HAP-1 (cell line): Measurements from ENCODE around the gene GOLT1A.

ENCODE experiments used
- DNase-seq, 2 experiments: peaks; one replicate each; pipeline ENCODE4 v3.0.0-alpha.2; 2016 to 2020; ENCODE audit warnings: low spot score in 2 of 2
- H3K27me3 ChIP-seq: fragments of 250-450 bp; sonication (Bioruptor Pico); 2 replicates; pipeline ENCODE4 v1.5.1; 2020; ENCODE audit warnings: low read depth, mild to moderate bottlenecking, moderate library complexity
- H3K36me3 ChIP-seq: fragments of 250-450 bp; sonication (Bioruptor Pico); replicated peaks from 2 replicates; pipeline ENCODE4 v1.5.1; 2020; ENCODE audit warnings: mild to moderate bottlenecking
- H3K4me1 ChIP-seq: fragments of 250-450 bp; sonication (Bioruptor Pico); 2 replicates; pipeline ENCODE4 v1.5.1; 2020; ENCODE audit warnings: mild to moderate bottlenecking
- H3K4me3 ChIP-seq: fragments of 250-450 bp; sonication (Bioruptor Pico); 2 replicates; pipeline ENCODE4 v1.5.1; 2020; ENCODE audit warnings: mild to moderate bottlenecking, moderate library complexity
- H3K9me3 ChIP-seq: fragments of 250-450 bp; sonication (Bioruptor Pico); 2 replicates; pipeline ENCODE4 v1.5.1; 2020; ENCODE audit warnings: mild to moderate bottlenecking, moderate library complexity
- in situ Hi-C: fragments of 300-500 bp; cut with MboI; formaldehyde crosslinking; loops from 3 replicates; pipeline ENCODE4 v1.14.3; 2020; ENCODE audit warnings: low sequenced_read_pairs, inconsistent platforms, mixed read lengths

Gene GOLT1A, protein sequence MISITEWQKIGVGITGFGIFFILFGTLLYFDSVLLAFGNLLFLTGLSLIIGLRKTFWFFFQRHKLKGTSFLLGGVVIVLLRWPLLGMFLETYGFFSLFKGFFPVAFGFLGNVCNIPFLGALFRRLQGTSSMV

DNA sequence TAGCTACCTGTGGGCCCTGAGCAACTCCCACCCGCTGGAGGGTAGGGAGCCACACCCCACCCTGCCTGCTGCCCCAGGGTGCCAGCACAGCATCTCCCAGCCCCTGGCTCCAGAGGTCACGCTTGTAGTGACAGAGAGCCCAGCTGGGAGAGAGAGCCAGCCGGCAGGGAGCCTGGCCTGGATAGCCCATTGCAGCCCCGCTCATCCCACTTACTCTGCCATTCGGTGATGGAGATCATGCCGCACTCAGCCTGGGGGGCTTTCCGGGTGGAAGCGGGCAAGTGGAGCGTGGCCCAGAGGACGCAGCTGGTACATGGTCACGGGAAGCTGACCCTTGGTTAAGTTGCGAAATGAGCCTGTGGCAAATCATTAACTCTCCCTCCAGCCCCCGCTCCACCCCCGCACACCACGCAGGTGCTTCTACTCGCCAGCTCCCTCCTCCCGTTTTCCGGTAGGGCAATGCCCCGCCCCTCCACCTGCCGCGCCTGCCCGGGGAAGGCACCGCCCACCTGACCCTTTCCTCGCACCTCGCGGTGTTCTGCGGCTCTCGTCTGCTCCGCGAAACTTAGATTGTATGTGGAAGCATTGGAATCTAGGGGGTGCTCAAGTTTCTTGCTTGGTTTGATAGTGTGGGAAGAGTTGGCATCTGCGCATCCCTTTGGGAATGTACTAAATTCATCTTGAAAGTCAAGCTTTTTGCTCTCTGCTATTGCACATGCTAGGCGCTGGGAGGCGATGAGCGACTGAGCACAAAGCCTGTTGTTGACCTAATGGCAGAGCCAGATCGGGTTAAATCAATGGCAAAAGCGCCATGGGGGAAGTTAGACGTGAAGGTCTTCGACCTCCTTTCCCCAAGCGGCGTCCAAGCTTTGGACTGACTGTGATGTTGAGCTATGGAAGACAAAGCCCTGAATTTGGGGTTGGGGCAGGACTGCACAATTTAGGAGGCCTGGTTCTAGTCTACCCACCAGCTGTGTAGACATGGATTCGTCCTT, at the start of gene GOLT1A:
Gene GOLT1A (minus strand): TSS at position 321 of the 995 bp plus-strand sequence. CDS start 82 bp downstream, at position 239.
- Histone ChIP-seq H3K27me3 (peaks cover 20% of the 10 kb centered on the region), H3K9me3 (no peaks in the 10 kb centered on the region), H3K4me1 (no peaks in the 10 kb centered on the region), H3K4me3 (no peak within 1 kb of the TSS), H3K36me3 (no peaks in the 10 kb centered on the region)
- in situ Hi-C loops: no loop called here
- DNase-seq: peak; percentile 59 to 69

DNA sequence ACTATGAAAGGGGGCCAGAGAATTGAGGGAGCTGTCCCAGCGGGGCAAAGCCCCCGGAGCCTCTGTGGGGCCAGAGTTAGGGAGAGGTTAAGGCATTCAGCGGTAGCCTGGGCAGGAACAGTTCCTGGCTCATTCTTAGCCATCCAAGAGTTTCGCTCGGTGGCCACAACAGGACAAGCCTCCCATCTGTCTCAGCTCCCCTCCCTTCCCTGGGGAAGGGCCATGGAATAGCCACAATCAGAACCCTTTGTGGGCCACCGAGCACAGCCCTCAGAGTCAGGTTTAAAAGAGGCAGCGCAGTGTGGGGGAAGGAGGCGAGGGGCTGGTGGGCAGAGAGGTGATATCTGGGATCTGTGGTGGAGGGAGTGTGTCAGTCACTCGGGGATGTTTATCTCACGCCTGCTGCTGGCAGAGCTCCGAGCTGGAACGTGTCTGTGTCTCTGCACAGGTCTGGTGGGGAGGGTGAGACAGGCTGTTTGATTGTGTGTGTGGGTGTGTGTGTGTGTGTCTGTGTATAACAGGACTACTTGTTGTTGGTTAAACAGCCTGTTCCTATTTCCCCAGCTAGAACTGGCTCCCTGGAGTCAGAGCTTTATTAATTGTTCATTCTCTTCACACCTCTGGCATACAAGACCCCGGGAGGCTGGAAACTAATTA, 49.6 kb upstream of the GOLT1A start:
- Histone ChIP-seq H3K27me3 (peaks cover 3% of the 10 kb centered on the region; the same call in 1 of the 2 replicates), H3K4me3 (no peak overlapping the region), H3K9me3 (no peaks in the 10 kb centered on the region), H3K4me1 (no peaks in the 10 kb centered on the region), H3K36me3 (no peaks in the 10 kb centered on the region)
- in situ Hi-C loops: no loop called here
- no peak for DNase-seq

DNA sequence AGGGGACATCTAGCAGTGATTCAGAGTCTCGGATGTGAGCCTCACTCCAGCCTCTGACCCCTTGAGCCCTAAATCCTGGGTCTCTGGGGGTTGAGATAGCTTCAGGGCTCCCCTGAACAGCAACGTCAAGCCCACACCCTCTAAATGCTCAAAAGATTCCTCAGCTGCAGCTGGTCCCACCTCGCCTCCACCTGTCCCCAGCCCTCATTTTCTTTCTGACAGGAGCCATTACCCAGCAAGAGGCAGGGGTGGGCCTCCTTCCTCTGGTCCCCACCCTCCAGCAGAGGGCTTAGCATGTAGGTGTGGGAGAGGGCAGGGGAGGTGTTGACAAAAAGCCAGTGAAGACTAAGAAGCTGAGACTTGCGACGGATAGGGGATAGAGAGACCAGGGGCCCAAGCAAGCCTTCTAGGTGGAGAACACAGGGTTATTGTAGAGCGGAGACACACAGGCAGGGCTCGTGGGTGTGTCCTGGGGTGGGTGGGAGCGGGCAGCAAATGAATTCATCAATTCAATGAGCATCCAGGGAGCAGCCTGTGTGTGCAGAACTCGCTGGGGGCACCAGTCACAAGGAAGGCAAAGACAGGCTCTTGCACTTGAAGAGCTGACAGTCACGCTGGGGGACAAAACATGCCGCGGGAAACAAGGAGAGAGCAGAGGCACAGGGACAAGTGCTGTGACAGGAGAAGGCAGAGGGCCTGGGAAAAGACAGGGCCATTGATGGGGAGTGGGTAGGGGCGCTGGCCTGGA, 48.9 kb upstream of the GOLT1A start:
- H3K4me1 ChIP-seq: no peaks in the 10 kb centered on the region

DNA sequence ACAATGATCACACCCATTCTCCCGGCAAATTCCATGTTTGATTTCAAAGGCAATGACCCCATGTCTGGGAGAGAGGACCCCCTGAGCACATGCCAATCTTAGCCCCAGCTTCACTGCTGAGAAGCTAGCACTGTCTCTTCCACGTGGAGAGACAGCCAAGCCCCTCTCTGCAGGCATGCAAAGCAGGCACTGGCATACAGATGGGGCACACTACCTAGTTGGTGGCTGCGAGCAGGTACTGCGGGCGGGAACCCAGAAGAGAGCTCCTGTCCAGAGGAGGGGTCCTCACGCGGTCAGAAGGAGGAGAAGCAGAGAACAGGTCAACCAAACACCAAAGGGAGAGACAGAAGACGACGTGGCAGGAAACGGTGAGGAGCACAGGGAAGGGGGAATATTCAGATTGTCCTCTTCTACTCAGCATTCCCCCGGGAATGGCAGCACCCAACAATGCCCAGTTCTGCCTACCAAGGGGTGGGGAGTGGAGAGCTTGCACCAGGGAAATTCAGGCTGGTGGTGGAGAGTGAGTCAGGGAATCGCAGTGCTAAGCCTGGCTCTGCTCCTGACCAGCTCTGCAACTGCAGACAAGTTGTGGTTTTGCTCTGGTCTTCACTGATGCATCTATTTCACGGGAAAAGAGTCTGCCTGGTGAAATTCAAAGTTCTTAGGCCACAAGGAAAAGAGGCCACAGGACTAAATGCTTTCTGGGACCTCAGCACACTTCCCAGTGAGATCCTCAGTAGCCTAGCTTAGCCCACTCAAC, 48.1 kb upstream of the GOLT1A start:
- Histone ChIP-seq H3K4me1 (no peaks in the 10 kb centered on the region), H3K9me3 (no peaks in the 10 kb centered on the region), H3K36me3 (no peaks in the 10 kb centered on the region), H3K27me3 (peaks cover 3% of the 10 kb centered on the region; the same call in 1 of the 2 replicates), H3K4me3 (no peak overlapping the region)
- DNase-seq: no peak
- in situ Hi-C loops: no loop called here

More for the DNA sequence above, 48.9 kb upstream of the GOLT1A start:
- no peaks in the 10 kb centered on the region for H3K36me3 ChIP-seq
- peaks cover 3% of the 10 kb centered on the region; the same call in 1 of the 2 replicates for H3K27me3 ChIP-seq
- no peak for DNase-seq
- no peaks in the 10 kb centered on the region for H3K9me3 ChIP-seq
- in situ Hi-C loops: no loop called here
- no peak overlapping the region for H3K4me3 ChIP-seq

DNA sequence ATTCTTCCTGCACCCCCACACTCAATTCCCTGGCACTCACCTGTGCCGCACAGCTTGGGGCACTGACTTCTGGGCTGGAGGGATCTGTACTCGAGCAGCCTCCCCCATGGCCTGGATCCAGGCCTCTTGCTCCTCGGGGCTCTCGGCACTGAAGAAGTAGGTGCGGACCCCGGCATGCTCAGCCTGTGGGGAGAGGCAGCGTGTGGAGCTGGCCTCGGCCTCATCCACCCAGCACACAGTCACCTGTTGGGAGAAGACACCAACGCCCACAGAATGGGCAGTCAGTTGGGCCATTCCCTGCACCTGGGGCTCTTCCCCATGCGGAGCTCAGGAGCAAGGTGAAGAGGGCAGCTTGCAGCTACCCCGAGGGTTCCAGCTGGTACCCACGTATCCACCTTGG, 47.5 kb upstream of the GOLT1A start:
- in situ Hi-C loops: no loop called here
- no peaks in the 10 kb centered on the region for H3K9me3 ChIP-seq

DNA sequence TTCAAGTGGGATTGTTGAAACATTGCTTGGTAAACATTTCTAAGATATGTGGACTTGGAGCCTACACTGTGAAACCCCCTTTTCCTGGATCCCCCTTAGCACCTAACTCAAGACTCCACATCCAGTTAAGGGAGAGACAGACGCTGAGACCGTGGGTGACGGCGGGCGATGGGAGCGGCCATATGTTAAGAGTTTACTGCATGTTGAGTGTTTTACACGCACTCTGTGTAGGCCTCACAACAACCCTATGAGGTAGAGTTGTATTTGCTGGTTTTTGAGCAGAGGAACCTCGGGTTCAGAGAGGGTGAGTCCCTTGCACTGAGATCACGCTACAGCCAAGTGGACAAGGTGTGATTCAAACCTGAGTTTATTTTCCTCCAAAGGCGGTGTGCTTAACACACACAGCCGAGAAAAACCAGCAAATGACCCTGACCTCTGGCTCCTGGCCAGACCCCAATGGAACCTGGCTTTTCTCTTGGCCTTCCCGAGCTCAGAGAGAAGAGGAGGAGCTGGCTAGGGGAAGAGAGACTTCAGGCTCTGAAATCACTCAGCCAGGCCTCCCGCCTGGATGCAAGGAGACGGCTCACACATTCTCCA, 46.9 kb upstream of the GOLT1A start:
- Histone ChIP-seq H3K4me3 (no peak overlapping the region), H3K9me3 (no peaks in the 10 kb centered on the region), H3K27me3 (no peaks in the 10 kb centered on the region; the same call in 1 of the 2 replicates), H3K36me3 (no peaks in the 10 kb centered on the region), H3K4me1 (no peaks in the 10 kb centered on the region)
- in situ Hi-C loops: no loop called here
- no peak for DNase-seq

More for the DNA sequence above, 47.5 kb upstream of the GOLT1A start:
- no peak for DNase-seq
- Histone ChIP-seq H3K4me1 (no peaks in the 10 kb centered on the region), H3K4me3 (no peak overlapping the region), H3K36me3 (no peaks in the 10 kb centered on the region), H3K27me3 (no peaks in the 10 kb centered on the region; the same call in 1 of the 2 replicates)

DNA sequence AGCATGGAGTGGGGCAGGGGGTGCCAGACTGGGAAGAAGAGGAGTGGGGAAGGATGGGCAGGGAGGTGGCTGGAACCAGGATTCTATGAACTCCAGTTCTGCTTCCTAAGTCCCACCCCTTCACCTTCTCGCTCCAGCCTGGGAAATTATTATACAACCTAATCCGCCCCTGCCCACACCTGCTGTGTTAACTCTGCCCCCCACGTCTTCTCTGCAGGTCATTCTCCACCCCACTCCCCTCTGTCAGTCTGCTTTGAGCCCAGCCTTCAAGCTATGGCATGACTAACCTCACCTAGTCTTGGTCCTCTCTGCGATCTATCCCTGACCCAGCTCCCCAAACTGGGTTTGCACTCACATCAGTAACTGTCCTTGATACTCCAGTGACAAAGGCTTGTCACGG, 46.0 kb upstream of the GOLT1A start:
- Histone ChIP-seq H3K36me3 (no peaks in the 10 kb centered on the region), H3K27me3 (no peaks in the 10 kb centered on the region), H3K4me1 (peaks cover 3% of the 10 kb centered on the region; the same call in 1 of the 2 replicates), H3K4me3 (no peak overlapping the region), H3K9me3 (no peaks in the 10 kb centered on the region)
- no peak for DNase-seq
- in situ Hi-C loops: no loop called here

DNA sequence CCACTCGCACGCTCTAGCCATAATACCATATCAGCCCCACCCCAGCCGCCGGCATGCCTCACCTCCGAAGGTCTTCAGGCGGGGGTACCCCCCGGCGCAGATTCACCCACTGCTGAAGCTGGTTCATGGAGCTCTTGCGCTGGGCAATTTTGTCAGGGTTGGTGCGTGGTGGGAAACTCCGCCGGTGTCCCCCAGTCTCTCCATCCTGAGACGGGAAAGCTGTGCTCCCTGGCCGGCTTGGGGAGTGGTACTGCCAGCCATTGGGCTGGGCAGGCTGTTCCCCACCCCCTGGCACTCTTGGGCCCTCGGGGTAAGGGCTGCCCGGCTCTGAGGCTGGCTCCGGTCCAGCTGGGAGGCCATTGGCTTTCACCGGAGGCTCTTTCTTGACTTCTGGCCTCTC, 45.4 kb upstream of the GOLT1A start:
- Histone ChIP-seq H3K9me3 (no peaks in the 10 kb centered on the region), H3K36me3 (no peaks in the 10 kb centered on the region), H3K4me1 (peaks cover 3% of the 10 kb centered on the region; the same call in 1 of the 2 replicates), H3K4me3 (no peak overlapping the region), H3K27me3 (no peaks in the 10 kb centered on the region)
- in situ Hi-C loops: no loop called here
- no peak for DNase-seq

DNA sequence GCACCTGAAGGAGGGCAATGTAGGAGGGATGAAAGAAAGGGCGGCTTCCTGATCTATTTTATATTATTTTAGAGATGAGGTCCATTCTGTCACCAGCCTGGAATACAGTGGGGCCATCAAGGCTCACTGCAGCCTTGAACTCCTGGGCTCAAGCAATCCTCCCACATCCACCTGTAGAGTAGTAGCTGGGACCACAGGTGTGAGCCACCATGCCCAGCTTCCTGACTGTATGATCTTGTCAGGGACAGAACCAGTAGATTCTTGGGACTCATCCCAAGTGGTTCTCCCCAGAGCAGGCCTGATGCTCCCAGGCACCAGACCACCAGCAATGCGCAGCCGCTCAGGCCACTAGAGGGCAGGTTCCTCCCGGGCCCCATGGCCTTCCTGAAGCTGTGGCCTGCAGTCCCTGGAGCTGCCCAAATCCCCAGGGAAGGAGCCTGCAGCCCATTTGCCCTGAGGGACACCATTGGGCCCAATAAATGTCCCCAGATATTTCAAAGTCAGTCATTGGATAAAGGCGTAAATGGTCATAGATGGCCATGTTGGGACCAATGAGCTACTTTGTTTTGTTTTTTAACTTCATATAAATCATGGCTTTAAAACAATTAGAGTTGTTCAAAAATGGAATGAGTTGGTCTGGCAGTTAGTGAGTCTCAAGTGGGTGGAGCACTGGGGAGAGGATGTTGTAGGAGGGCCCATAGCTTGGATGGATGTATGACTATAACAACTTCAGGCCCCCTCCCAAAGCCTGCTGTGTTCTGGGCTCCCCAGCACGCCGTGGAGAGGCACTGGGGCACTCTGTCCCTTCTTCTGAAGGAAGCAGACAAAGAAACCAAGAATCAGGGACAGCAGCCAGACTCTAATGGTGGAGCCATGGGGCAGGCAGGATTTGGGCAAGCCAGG, 44.7 kb upstream of the GOLT1A start:
- Histone ChIP-seq H3K4me1 (peaks cover 3% of the 10 kb centered on the region; the same call in 1 of the 2 replicates), H3K27me3 (no peaks in the 10 kb centered on the region), H3K36me3 (no peaks in the 10 kb centered on the region), H3K4me3 (no peak overlapping the region), H3K9me3 (no peaks in the 10 kb centered on the region)
- in situ Hi-C loops: no loop called here
- DNase-seq: peak; percentile 8 to 72

DNA sequence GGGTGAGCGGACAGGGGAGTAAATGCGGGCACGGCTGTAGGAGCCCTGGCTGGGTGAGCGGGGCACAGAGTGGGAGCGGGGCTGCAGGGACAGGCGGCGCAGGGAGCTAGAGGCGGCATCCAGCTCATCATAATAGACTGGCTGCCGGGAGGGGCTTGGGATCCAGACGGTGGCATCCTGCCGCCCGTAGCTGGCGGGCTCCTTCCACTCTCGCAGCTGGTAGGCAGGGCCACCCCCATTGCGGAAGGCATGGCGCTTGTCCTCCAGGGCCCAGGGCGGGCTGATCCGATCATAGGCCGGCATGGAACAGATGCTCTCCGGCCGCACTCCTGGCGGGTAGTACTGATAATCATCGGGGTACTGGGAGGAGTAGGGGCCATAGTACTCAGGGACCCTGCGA, 43.7 kb upstream of the GOLT1A start:
- H3K36me3 ChIP-seq: no peaks in the 10 kb centered on the region
- in situ Hi-C loops: no loop called here
- no peak overlapping the region for H3K4me3 ChIP-seq
- DNase-seq: no peak
- no peaks in the 10 kb centered on the region for H3K9me3 ChIP-seq
- no peaks in the 10 kb centered on the region for H3K27me3 ChIP-seq
- H3K4me1 ChIP-seq: peaks cover 3% of the 10 kb centered on the region; the same call in 1 of the 2 replicates

DNA sequence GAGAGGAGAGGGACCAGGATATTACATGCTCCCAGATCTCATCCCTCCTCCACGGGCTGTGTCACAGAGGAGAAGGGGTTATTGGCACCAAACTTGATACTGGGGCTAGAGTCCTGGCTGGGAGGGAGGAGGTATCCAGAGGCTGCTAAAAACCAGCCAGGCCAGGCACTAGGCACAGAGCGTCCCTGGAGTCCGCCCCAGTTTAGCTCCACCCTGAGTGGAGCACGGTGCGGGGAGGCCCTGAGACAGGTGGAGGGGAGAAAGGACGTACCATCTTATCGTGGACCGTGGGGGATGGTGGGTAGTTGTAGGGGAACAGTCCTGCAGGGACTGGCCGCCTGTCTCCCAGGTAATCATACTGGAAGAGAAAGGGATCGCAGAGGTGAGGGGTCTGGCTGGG, 42.7 kb upstream of the GOLT1A start:
- Histone ChIP-seq H3K27me3 (no peaks in the 10 kb centered on the region), H3K36me3 (no peaks in the 10 kb centered on the region), H3K4me3 (no peak overlapping the region), H3K4me1 (peaks cover 3% of the 10 kb centered on the region; the same call in 1 of the 2 replicates), H3K9me3 (no peaks in the 10 kb centered on the region)
- DNase-seq: no peak
- in situ Hi-C loops: no loop called here

DNA sequence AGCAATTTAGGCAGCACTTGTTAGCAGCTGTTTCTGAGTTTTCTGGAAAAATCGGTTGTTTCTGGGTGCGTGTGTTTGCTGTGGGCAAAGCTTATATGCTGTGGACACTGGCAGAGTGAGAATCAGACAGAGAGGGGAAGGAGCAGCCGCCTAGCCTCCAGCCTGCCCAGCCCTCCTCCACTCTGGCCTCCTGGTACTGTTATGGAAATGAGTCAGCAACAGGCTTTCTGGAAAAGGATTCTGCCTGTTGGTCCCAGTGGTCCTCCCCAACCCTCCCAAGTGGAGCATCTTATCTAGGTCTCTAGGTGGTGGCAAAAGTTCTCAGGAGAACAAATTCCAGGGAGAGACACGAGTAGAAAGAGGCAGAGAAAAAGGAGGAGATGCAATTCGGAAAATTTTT, 42.2 kb upstream of the GOLT1A start:
- H3K27me3 ChIP-seq: no peaks in the 10 kb centered on the region
- no peaks in the 10 kb centered on the region for H3K36me3 ChIP-seq
- no peak overlapping the region for H3K4me3 ChIP-seq
- no peak for DNase-seq
- H3K9me3 ChIP-seq: no peaks in the 10 kb centered on the region
- H3K4me1 ChIP-seq: peaks cover 3% of the 10 kb centered on the region; the same call in 1 of the 2 replicates
- in situ Hi-C loops: no loop called here
